ENCODE results near the gene TMEM161B. TPM values are rescaled to one million over a fixed set of nuclear protein-coding genes. Genes with fewer than 3 reads are reported as not detected.
"Not testable (repeated sequence)": the region's sequence is repeated elsewhere in the genome, so short reads cannot be mapped to it uniquely, and the experiment has no call there.

TMEM161B gene
- total and polyA plus RNA-seq, 2 donors from 2014 or later: 8.9 to 21.1 TPM

- no peak for TF ChIP-seq CTCF (IDR thresholded peaks at IDR 0.05; ENCODE audit: borderline replicate concordance, extremely low read depth, insufficient read depth)
- Histone ChIP-seq H3K36me3 (ENCODE audit: control insufficient read depth in 2 of 3, insufficient read depth in 3 of 3, low read length in 3 of 3) (no peaks in the 10 kb centered on the region), H3K4me3 (ENCODE audit: low read length in 3 of 3) (no peak overlapping the region), H3K9me3 (ENCODE audit: control insufficient read depth in 2 of 3, insufficient read depth in 1 of 3, low read length in 3 of 3) (no peaks in the 10 kb centered on the region), H3K4me1 (ENCODE audit: control insufficient read depth in 2 of 3, insufficient read depth in 2 of 3, low read depth in 1 of 3, low read length in 3 of 3) (peaks cover 0 to 2% (median 0%) of the 10 kb centered on the region in 3 donors), H3K27me3 (ENCODE audit: control insufficient read depth, insufficient read depth, low read length) (no peaks in the 10 kb centered on the region), H3K27ac (ENCODE audit: low read depth in 2 of 2, low read length in 2 of 2) (no peak overlapping the region), H3K9ac (ENCODE audit: low read length in 3 of 3) (no peak overlapping the region)
- intact Hi-C loops (cut with DNase I): no loop called here
- DNase-seq (no peak), FAIRE-seq (no peak)
These were observed 23.3 kb downstream of the TMEM161B start for GRCh38 chr5:88245241-88245892.

- TF ChIP-seq CTCF (IDR thresholded peaks at IDR 0.05; ENCODE audit: borderline replicate concordance, extremely low read depth, insufficient read depth): no peak
- DNase-seq: no peak
- intact Hi-C loops (cut with DNase I): no loop called here
- H3K4me3 ChIP-seq (ENCODE audit: low read length in 3 of 3): no peak overlapping the region
- H3K4me1 ChIP-seq (ENCODE audit: control insufficient read depth in 2 of 3, insufficient read depth in 2 of 3, low read depth in 1 of 3, low read length in 3 of 3): peaks cover 0 to 2% (median 0%) of the 10 kb centered on the region in 3 donors
- H3K27ac ChIP-seq (ENCODE audit: low read depth in 2 of 2, low read length in 2 of 2): no peak overlapping the region
- H3K36me3 ChIP-seq (ENCODE audit: control insufficient read depth in 2 of 3, insufficient read depth in 3 of 3, low read length in 3 of 3): no peaks in the 10 kb centered on the region
- FAIRE-seq: no peak
- no peaks in the 10 kb centered on the region for H3K27me3 ChIP-seq (ENCODE audit: control insufficient read depth, insufficient read depth, low read length)
- H3K9ac ChIP-seq (ENCODE audit: low read length in 3 of 3): no peak overlapping the region
- no peaks in the 10 kb centered on the region for H3K9me3 ChIP-seq (ENCODE audit: control insufficient read depth in 2 of 3, insufficient read depth in 1 of 3, low read length in 3 of 3)
These were observed 24.0 kb downstream of the TMEM161B start for GRCh38 chr5:88244686-88245085.

GRCh38 chr5:88243493-88243892, 25.2 kb downstream of the TMEM161B start:
- H3K27ac ChIP-seq (ENCODE audit: low read depth in 2 of 2, low read length in 2 of 2); H3K9me3 ChIP-seq (ENCODE audit: control insufficient read depth in 2 of 3, insufficient read depth in 1 of 3, low read length in 3 of 3); H3K4me1 ChIP-seq (ENCODE audit: control insufficient read depth in 2 of 3, insufficient read depth in 2 of 3, low read depth in 1 of 3, low read length in 3 of 3); intact Hi-C loops (cut with DNase I); H3K27me3 ChIP-seq (ENCODE audit: control insufficient read depth, insufficient read depth, low read length); H3K36me3 ChIP-seq (ENCODE audit: control insufficient read depth in 2 of 3, insufficient read depth in 3 of 3, low read length in 3 of 3); H3K4me3 ChIP-seq (ENCODE audit: low read length in 3 of 3); H3K9ac ChIP-seq (ENCODE audit: low read length in 3 of 3); FAIRE-seq; DNase-seq: not testable (repeated sequence)

- Histone ChIP-seq H3K27ac (ENCODE audit: low read depth in 2 of 2, low read length in 2 of 2) (no peak overlapping the region), H3K9me3 (ENCODE audit: control insufficient read depth in 2 of 3, insufficient read depth in 1 of 3, low read length in 3 of 3) (no peaks in the 10 kb centered on the region), H3K4me3 (ENCODE audit: low read length in 3 of 3) (no peak overlapping the region), H3K27me3 (ENCODE audit: control insufficient read depth, insufficient read depth, low read length) (no peaks in the 10 kb centered on the region), H3K36me3 (ENCODE audit: control insufficient read depth in 2 of 3, insufficient read depth in 3 of 3, low read length in 3 of 3) (peaks cover 0 to 5% (median 2%) of the 10 kb centered on the region in 3 donors), H3K4me1 (ENCODE audit: control insufficient read depth in 2 of 3, insufficient read depth in 2 of 3, low read depth in 1 of 3, low read length in 3 of 3) (peaks cover 0 to 2% (median 0%) of the 10 kb centered on the region in 3 donors), H3K9ac (ENCODE audit: low read length in 3 of 3) (no peak overlapping the region)
- TF ChIP-seq CTCF (IDR thresholded peaks at IDR 0.05; ENCODE audit: borderline replicate concordance, extremely low read depth, insufficient read depth): no peak
- DNase-seq: no peak
- FAIRE-seq: no peak
- intact Hi-C loops (cut with DNase I): no loop called here
These were observed 29.9 kb downstream of the TMEM161B start for GRCh38 chr5:88238732-88239131.
